HepG2 (cell line): ENCODE data around the gene HSPA14. TPM values are rescaled to one million over a fixed set of nuclear protein-coding genes. Genes with fewer than 3 reads are reported as not detected.

Experiments
- ATF1 ChIP-seq: IDR thresholded peaks from 2 replicates; pipeline ENCODE4 v1.6.1; 2016; ENCODE audit warnings: mild to moderate bottlenecking, control low read depth
- HHEX ChIP-seq: IDR thresholded peaks from 2 replicates; pipeline ENCODE4 v1.6.1; 2016; ENCODE audit warnings: control low read depth
- HNRNPL ChIP-seq: fragments of 200-400 bp; formaldehyde crosslinking; IDR thresholded peaks from 2 replicates; pipeline ENCODE4 v1.6.1; 2017; ENCODE audit warnings: mild to moderate bottlenecking, low read depth, low read length
- ISL2 ChIP-seq: sonication (generic); formaldehyde crosslinking; IDR thresholded peaks from 2 replicates; pipeline ENCODE4 v1.5.0; 2020; ENCODE audit warnings: missing genetic modification reagents
- MYPOP ChIP-seq: sonication (generic); formaldehyde crosslinking; IDR thresholded peaks from 2 replicates; pipeline ENCODE4 v1.8.1; 2023; ENCODE audit warnings: mild to moderate bottlenecking, moderate library complexity, missing genetic modification reagents
- PCBP1 ChIP-seq: fragments of 200-400 bp; formaldehyde crosslinking; IDR thresholded peaks from 2 replicates; pipeline ENCODE4 v1.6.1; 2017; ENCODE audit warnings: mild to moderate bottlenecking, low read depth, low read length, borderline replicate concordance
- POLR2G ChIP-seq: fragments of 200-400 bp; formaldehyde crosslinking; IDR thresholded peaks from 2 replicates; pipeline ENCODE4 v1.6.1; 2018; ENCODE audit warnings: mild to moderate bottlenecking, low read depth, low read length, moderate library complexity
- SIN3B ChIP-seq: fragments of 150-350 bp; IDR thresholded peaks from 2 replicates; pipeline ENCODE4 v1.6.1; 2014; ENCODE audit warnings: low read length
- ZNF335 ChIP-seq: sonication (generic); formaldehyde crosslinking; IDR thresholded peaks from 2 replicates; pipeline ENCODE4 v1.4.0; 2020; ENCODE audit warnings: missing genetic modification reagents
- ZNF496 ChIP-seq: sonication (generic); formaldehyde crosslinking; IDR thresholded peaks from 2 replicates; pipeline ENCODE4 v1.8.1; 2023; ENCODE audit warnings: mild to moderate bottlenecking, moderate library complexity, missing genetic modification reagents; ENCODE audit not compliant: insufficient replicate concordance
- ZNF780A ChIP-seq: sonication (generic); formaldehyde crosslinking; IDR thresholded peaks from 2 replicates; pipeline ENCODE4 v1.8.0; 2022; ENCODE audit warnings: mild to moderate bottlenecking, missing genetic modification reagents, moderate library complexity
- ZNF800 ChIP-seq: sonication (generic); formaldehyde crosslinking; IDR thresholded peaks from 2 replicates; pipeline ENCODE4 v1.4.0; 2020; ENCODE audit warnings: missing genetic modification reagents
- polyA plus RNA-seq, 8 experiments: library from polyadenylated mRNA; depleted of rRNA in 3 of 8; stranded (reverse) in 7 of 8; unstranded in 1 of 8; fragments of >200 nt; fragmentation: Illumina TruSeq in 4 of 8; extraction: Trizol in 4 of 8; gene quantifications; 2 replicates each; pipeline versions ENCODE4 v1.2.1 to v1.2.3, GENCODE V29; 2011 to 2016; ENCODE audit warnings: low read depth in 4 of 8, missing spikeins in 1 of 8, mixed read lengths in 1 of 8; ENCODE audit not compliant: insufficient read depth in 1 of 8
- total RNA-seq, 5 experiments: library from RNA; depleted of rRNA; stranded (reverse); fragments of >200 nt; fragmentation: Illumina TruSeq; extraction: Trizol; gene quantifications; 2 replicates each; pipeline ENCODE4 v1.2.3, GENCODE V29; 2016; ENCODE audit warnings: low read depth in 1 of 5
- TF ChIP-seq, protein P1 (sequence below): sonication (generic); formaldehyde crosslinking; IDR thresholded peaks from 2 replicates; pipeline ENCODE4 v1.8.0; 2022; ENCODE audit warnings: low read depth, missing genetic modification reagents
- TF ChIP-seq, protein P2 (sequence below): IDR thresholded peaks from 2 replicates; pipeline ENCODE4 v1.6.1; 2016; ENCODE audit warnings: low read depth, borderline replicate concordance
- TF ChIP-seq, protein P3 (sequence below): IDR thresholded peaks from 2 replicates; pipeline ENCODE4 v1.6.1; 2016; ENCODE audit warnings: low read depth, control low read depth
- TF ChIP-seq, protein P4 (sequence below): IDR thresholded peaks from 2 replicates; pipeline ENCODE4 v1.6.1; 2012; ENCODE audit warnings: inconsistent platforms

Gene HSPA14
- total and polyA plus RNA-seq, 2 of the 13 experiments (the other 11 are each of a cell fraction or from before 2014, with no cell fraction given), result 10.7 to 29.8 TPM

- TF ChIP-seq ZNF800 (no peak), HHEX (CRISPR knock-in tag) (no peak), PCBP1 (no peak), ATF1 (CRISPR knock-in tag) (no peak), ISL2 (CRISPR knock-in tag) (no peak), POLR2G (no peak), ZNF335 (CRISPR knock-in tag) (0 out of 2 replicates have a peak, but pooled peaks have one; percentile 17), SIN3B (no peak), MYPOP (CRISPR knock-in tag) (no peak; the same call in none of the 2 replicates), ZNF496 (CRISPR knock-in tag) (no peak), ZNF780A (0 out of 2 replicates have a peak, but pooled peaks have one; percentile 37), HNRNPL (no peak)
- TF ChIP-seq, protein P1, sequence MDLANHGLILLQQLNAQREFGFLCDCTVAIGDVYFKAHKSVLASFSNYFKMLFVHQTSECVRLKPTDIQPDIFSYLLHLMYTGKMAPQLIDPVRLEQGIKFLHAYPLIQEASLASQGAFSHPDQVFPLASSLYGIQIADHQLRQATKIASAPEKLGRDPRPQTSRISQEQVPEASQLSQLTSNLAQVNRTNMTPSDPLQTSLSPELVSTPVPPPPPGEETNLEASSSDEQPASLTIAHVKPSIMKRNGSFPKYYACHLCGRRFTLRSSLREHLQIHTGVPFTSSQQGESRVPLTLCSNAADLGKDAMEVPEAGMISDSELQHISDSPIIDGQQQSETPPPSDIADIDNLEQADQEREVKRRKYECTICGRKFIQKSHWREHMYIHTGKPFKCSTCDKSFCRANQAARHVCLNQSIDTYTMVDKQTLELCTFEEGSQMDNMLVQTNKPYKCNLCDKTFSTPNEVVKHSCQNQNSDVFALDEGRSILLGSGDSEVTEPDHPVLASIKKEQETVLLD, result 0 out of 2 replicates have a peak, but pooled peaks have one; percentile 53
- TF ChIP-seq, protein P2, sequence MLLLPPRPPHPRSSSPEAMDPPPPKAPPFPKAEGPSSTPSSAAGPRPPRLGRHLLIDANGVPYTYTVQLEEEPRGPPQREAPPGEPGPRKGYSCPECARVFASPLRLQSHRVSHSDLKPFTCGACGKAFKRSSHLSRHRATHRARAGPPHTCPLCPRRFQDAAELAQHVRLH, result no peak
- TF ChIP-seq, protein P3, sequence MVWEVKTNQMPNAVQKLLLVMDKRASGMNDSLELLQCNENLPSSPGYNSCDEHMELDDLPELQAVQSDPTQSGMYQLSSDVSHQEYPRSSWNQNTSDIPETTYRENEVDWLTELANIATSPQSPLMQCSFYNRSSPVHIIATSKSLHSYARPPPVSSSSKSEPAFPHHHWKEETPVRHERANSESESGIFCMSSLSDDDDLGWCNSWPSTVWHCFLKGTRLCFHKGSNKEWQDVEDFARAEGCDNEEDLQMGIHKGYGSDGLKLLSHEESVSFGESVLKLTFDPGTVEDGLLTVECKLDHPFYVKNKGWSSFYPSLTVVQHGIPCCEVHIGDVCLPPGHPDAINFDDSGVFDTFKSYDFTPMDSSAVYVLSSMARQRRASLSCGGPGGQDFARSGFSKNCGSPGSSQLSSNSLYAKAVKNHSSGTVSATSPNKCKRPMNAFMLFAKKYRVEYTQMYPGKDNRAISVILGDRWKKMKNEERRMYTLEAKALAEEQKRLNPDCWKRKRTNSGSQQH (CRISPR knock-in tag), result no peak; the same call in 1 of the 2 replicates
- TF ChIP-seq, protein P4, sequence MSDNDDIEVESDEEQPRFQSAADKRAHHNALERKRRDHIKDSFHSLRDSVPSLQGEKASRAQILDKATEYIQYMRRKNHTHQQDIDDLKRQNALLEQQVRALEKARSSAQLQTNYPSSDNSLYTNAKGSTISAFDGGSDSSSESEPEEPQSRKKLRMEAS, result peak; percentile 20; the same call in 1 of the 2 replicates
Measured at GRCh38 chr10:14879124-14879927, 41.2 kb downstream of the HSPA14 start (continued).
